WTC11 (cell line): Measurements from ENCODE around the gene BOC. TPM values are rescaled to one million over a fixed set of nuclear protein-coding genes. Genes with fewer than 3 reads are reported as not detected.

Source experiments
- ATAC-seq: fragments of 200-7000 bp; cut with Tn5 transposase; 2 replicates; pipeline ENCODE4 v1.10.0; 2021; ENCODE audit warnings: mild to moderate bottlenecking, moderate library complexity
- CTCF ChIA-PET: fragments of 300-600 bp; sonication (Branson Sonifier 250); formaldehyde crosslinking; loops from one replicate; lab custom pipeline; 2021; ENCODE audit warnings: antibody characterized with exemption; lab: Charles Lee
- POLR2A ChIA-PET: fragments of 350-600 bp; sonication (Branson Sonifier 250); formaldehyde crosslinking; loops from one replicate; lab custom pipeline; 2021; ENCODE audit warnings: antibody characterized with exemption; lab: Charles Lee
- DNase-seq: peaks from one replicate; pipeline ENCODE4 v3.0.0; 2021; ENCODE audit warnings: low spot score
- H3K27ac Mint-ChIP-seq: 2 replicates; pipeline ENCODE4 v1.8.0; 2021; ENCODE audit warnings: mixed read lengths
- H3K27me3 Mint-ChIP-seq: 2 replicates; pipeline ENCODE4 v1.8.0; 2021; ENCODE audit warnings: low read depth, mild to moderate bottlenecking, moderate library complexity, mixed read lengths
- H3K36me3 Mint-ChIP-seq: 2 replicates; pipeline ENCODE4 v1.8.0; 2021; ENCODE audit warnings: mixed read lengths
- H3K4me1 Mint-ChIP-seq: 2 replicates; pipeline ENCODE4 v1.8.0; 2022; ENCODE audit warnings: mixed read lengths
- H3K4me3 Mint-ChIP-seq: 2 replicates; pipeline ENCODE4 v1.8.0; 2021; ENCODE audit warnings: mild to moderate bottlenecking, moderate library complexity, mixed read lengths
- H3K9me3 Mint-ChIP-seq: 2 replicates; pipeline ENCODE4 v1.8.0; 2021; ENCODE audit warnings: mixed read lengths
- ATF2 ChIP-seq: sonication (generic); formaldehyde crosslinking; IDR thresholded peaks from 2 replicates; pipeline ENCODE4 v1.8.1; 2022; ENCODE audit warnings: low read depth, missing genetic modification reagents, borderline replicate concordance
- CREB1 ChIP-seq: sonication (generic); formaldehyde crosslinking; IDR thresholded peaks from 2 replicates; pipeline ENCODE4 v1.8.0; 2023; ENCODE audit warnings: mild to moderate bottlenecking, missing genetic modification reagents
- ELF4 ChIP-seq: sonication (generic); formaldehyde crosslinking; IDR thresholded peaks from 2 replicates; pipeline ENCODE4 v1.8.1; 2022; ENCODE audit warnings: low read depth, mild to moderate bottlenecking, moderate library complexity, missing genetic modification reagents
- HMGXB4 ChIP-seq: sonication (generic); formaldehyde crosslinking; IDR thresholded peaks from 2 replicates; pipeline ENCODE4 v1.8.1; 2023; ENCODE audit warnings: mild to moderate bottlenecking, moderate library complexity, missing genetic modification reagents
- MXD4 ChIP-seq: fragments of 250-450 bp; sonication (Bioruptor Pico); IDR thresholded peaks from 2 replicates; pipeline ENCODE4 v1.8.0; 2021; ENCODE audit warnings: mild to moderate bottlenecking, moderate library complexity, borderline replicate concordance
- PRDM15 ChIP-seq: sonication (generic); formaldehyde crosslinking; IDR thresholded peaks from 2 replicates; pipeline ENCODE4 v1.8.0; 2022; ENCODE audit warnings: missing genetic modification reagents
- SMAD3 ChIP-seq: sonication (generic); formaldehyde crosslinking; IDR thresholded peaks from 2 replicates; pipeline ENCODE4 v1.8.0; 2022; ENCODE audit warnings: missing genetic modification reagents, mild to moderate bottlenecking, borderline replicate concordance
- SP1 ChIP-seq: sonication (generic); formaldehyde crosslinking; conservative IDR thresholded peaks from 2 replicates; pipeline ENCODE4 v1.8.1; 2022; ENCODE audit warnings: missing genetic modification reagents
- USF2 ChIP-seq: sonication (generic); formaldehyde crosslinking; IDR thresholded peaks from 2 replicates; pipeline ENCODE4 v1.8.1; 2023; ENCODE audit warnings: mild to moderate bottlenecking, missing genetic modification reagents, moderate library complexity
- ZNF281 ChIP-seq: sonication (generic); formaldehyde crosslinking; IDR thresholded peaks from 2 replicates; pipeline ENCODE4 v1.8.0; 2023; ENCODE audit warnings: mild to moderate bottlenecking, missing genetic modification reagents
- ZNF396 ChIP-seq: fragments of 250-450 bp; sonication (Bioruptor Pico); IDR thresholded peaks from 2 replicates; pipeline ENCODE4 v1.8.0; 2021; ENCODE audit warnings: mild to moderate bottlenecking, moderate library complexity, borderline replicate concordance
- total RNA-seq: library from RNA; stranded (reverse); gene quantifications from 3 replicates; pipeline ENCODE4 v1.2.3, GENCODE V29; 2021
- TF ChIP-seq, protein P1 (sequence below): sonication (generic); formaldehyde crosslinking; IDR thresholded peaks from 2 replicates; pipeline ENCODE4 v1.8.0; 2022; ENCODE audit warnings: mild to moderate bottlenecking, missing genetic modification reagents
- TF ChIP-seq, protein P2 (sequence below): fragments of 250-450 bp; sonication (Bioruptor Pico); IDR thresholded peaks from 2 replicates; pipeline ENCODE4 v1.9.0; 2021; ENCODE audit warnings: mild to moderate bottlenecking
- TF ChIP-seq, protein P3 (sequence below): sonication (generic); formaldehyde crosslinking; IDR thresholded peaks from 2 replicates; pipeline ENCODE4 v1.8.0; 2022; ENCODE audit warnings: mild to moderate bottlenecking, missing genetic modification reagents
- TF ChIP-seq, protein P4 (sequence below): sonication (generic); formaldehyde crosslinking; conservative IDR thresholded peaks from 2 replicates; pipeline ENCODE4 v1.8.1; 2022; ENCODE audit warnings: mild to moderate bottlenecking, missing genetic modification reagents
- TF ChIP-seq, protein P5 (sequence below): sonication (generic); formaldehyde crosslinking; IDR thresholded peaks from 2 replicates; pipeline ENCODE4 v1.8.1; 2023; ENCODE audit warnings: mild to moderate bottlenecking, missing genetic modification reagents
- TF ChIP-seq, protein P6 (sequence below): fragments of 250-450 bp; sonication (Bioruptor Pico); IDR thresholded peaks from 2 replicates; pipeline ENCODE4 v1.9.0; 2021; ENCODE audit warnings: moderate library complexity, mild to moderate bottlenecking, inconsistent platforms, borderline replicate concordance

Gene BOC
- total RNA-seq, 1 experiment from 2014 or later: 8.0 TPM

GRCh38 chr3:113234028-113234427 lies 22.7 kb downstream of the BOC start:
- Mint-ChIP-seq H3K4me1 (peaks cover 14% of the 10 kb centered on the region), H3K27me3 (no peaks in the 10 kb centered on the region), H3K4me3 (no peak overlapping the region), H3K9me3 (no peaks in the 10 kb centered on the region), H3K36me3 (no peaks in the 10 kb centered on the region), H3K27ac (no peak overlapping the region)
- ATAC-seq (no peak), DNase-seq (no peak)
- ChIA-PET CTCF (interaction anchor here (1.2 to 1.4 kb wide), 2 partner anchors 30 to 55 kb away, joined by 3 to 5 read pairs; no protein-coding TSS in a partner anchor), POLR2A (no interaction called here)
- TF ChIP-seq, protein P1, sequence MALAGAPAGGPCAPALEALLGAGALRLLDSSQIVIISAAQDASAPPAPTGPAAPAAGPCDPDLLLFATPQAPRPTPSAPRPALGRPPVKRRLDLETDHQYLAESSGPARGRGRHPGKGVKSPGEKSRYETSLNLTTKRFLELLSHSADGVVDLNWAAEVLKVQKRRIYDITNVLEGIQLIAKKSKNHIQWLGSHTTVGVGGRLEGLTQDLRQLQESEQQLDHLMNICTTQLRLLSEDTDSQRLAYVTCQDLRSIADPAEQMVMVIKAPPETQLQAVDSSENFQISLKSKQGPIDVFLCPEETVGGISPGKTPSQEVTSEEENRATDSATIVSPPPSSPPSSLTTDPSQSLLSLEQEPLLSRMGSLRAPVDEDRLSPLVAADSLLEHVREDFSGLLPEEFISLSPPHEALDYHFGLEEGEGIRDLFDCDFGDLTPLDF (CRISPR knock-in tag): no peak
- TF ChIP-seq USF2 (CRISPR knock-in tag) (no peak), SP1 (no peak), ZNF396 (CRISPR knock-in tag) (no peak), SMAD3 (CRISPR knock-in tag) (no peak), MXD4 (CRISPR knock-in tag) (no peak), CREB1 (no peak), ATF2 (CRISPR knock-in tag) (no peak), HMGXB4 (no peak), ELF4 (no peak), ZNF281 (no peak), PRDM15 (CRISPR knock-in tag) (no peak)
- TF ChIP-seq, protein P2, sequence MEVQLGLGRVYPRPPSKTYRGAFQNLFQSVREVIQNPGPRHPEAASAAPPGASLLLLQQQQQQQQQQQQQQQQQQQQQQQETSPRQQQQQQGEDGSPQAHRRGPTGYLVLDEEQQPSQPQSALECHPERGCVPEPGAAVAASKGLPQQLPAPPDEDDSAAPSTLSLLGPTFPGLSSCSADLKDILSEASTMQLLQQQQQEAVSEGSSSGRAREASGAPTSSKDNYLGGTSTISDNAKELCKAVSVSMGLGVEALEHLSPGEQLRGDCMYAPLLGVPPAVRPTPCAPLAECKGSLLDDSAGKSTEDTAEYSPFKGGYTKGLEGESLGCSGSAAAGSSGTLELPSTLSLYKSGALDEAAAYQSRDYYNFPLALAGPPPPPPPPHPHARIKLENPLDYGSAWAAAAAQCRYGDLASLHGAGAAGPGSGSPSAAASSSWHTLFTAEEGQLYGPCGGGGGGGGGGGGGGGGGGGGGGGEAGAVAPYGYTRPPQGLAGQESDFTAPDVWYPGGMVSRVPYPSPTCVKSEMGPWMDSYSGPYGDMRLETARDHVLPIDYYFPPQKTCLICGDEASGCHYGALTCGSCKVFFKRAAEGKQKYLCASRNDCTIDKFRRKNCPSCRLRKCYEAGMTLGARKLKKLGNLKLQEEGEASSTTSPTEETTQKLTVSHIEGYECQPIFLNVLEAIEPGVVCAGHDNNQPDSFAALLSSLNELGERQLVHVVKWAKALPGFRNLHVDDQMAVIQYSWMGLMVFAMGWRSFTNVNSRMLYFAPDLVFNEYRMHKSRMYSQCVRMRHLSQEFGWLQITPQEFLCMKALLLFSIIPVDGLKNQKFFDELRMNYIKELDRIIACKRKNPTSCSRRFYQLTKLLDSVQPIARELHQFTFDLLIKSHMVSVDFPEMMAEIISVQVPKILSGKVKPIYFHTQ: no peak
- TF ChIP-seq, protein P3, sequence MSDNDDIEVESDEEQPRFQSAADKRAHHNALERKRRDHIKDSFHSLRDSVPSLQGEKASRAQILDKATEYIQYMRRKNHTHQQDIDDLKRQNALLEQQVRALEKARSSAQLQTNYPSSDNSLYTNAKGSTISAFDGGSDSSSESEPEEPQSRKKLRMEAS (CRISPR knock-in tag): no peak
- TF ChIP-seq, protein P4, sequence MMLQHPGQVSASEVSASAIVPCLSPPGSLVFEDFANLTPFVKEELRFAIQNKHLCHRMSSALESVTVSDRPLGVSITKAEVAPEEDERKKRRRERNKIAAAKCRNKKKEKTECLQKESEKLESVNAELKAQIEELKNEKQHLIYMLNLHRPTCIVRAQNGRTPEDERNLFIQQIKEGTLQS (CRISPR knock-in tag): no peak
- TF ChIP-seq, protein P5, sequence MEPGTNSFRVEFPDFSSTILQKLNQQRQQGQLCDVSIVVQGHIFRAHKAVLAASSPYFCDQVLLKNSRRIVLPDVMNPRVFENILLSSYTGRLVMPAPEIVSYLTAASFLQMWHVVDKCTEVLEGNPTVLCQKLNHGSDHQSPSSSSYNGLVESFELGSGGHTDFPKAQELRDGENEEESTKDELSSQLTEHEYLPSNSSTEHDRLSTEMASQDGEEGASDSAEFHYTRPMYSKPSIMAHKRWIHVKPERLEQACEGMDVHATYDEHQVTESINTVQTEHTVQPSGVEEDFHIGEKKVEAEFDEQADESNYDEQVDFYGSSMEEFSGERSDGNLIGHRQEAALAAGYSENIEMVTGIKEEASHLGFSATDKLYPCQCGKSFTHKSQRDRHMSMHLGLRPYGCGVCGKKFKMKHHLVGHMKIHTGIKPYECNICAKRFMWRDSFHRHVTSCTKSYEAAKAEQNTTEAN: no peak
- TF ChIP-seq, protein P6, sequence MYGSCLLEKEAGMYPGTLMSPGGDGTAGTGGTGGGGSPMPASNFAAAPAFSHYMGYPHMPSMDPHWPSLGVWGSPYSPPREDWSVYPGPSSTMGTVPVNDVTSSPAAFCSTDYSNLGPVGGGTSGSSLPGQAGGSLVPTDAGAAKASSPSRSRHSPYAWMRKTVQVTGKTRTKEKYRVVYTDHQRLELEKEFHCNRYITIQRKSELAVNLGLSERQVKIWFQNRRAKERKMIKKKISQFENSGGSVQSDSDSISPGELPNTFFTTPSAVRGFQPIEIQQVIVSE (CRISPR knock-in tag): no peak
